Rectal smooth muscle tissue (tissue), 1 donor: ENCODE measurements around the gene NRIP1.

Experiments used
- H3K27ac ChIP-seq: one replicate; pipeline ENCODE4 v1.7.0; 2013; ENCODE audit warnings: low read depth, low read length, inconsistent platforms
- H3K27me3 ChIP-seq: one replicate; pipeline ENCODE4 v1.7.0; 2013; ENCODE audit warnings: low read length; ENCODE audit not compliant: control insufficient read depth, insufficient read depth
- H3K36me3 ChIP-seq: one replicate; pipeline ENCODE4 v1.7.0; 2013; ENCODE audit warnings: low read length; ENCODE audit not compliant: control insufficient read depth, insufficient read depth
- H3K4me1 ChIP-seq: one replicate; pipeline ENCODE4 v1.7.0; 2013; ENCODE audit warnings: low read length; ENCODE audit not compliant: control insufficient read depth, insufficient read depth
- H3K4me3 ChIP-seq: one replicate; pipeline ENCODE4 v1.7.0; 2013; ENCODE audit warnings: low read length
- H3K9ac ChIP-seq: one replicate; pipeline ENCODE4 v1.7.0; 2013; ENCODE audit warnings: low read length

NRIP1 gene

DNA sequence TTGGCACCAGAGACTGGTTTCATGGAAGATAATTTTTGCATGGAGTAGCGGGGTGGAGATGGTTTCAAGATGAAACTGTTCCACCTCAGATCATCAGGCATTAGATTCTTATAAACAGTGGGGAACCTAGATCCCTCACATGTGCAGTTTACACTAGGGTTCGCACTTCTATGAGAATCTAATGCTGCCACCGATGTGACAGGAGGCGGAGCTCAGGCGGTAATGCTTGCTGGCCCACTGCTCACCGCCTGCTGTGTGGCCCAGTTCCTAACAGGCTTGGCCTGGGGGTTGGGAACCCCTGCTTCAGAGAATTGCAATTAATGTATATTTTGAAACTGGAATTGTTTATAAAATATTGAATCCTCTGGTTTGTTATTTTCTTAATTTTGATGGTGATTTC lies 92.1 kb downstream of the NRIP1 start:
- H3K4me3 ChIP-seq, result no peak overlapping the region
- H3K36me3 ChIP-seq, result peaks cover under 1% of the 10 kb centered on the region
- H3K27ac ChIP-seq, result no peak overlapping the region
- no peaks in the 10 kb centered on the region for H3K4me1 ChIP-seq
- no peaks in the 10 kb centered on the region for H3K27me3 ChIP-seq
- no peak overlapping the region for H3K9ac ChIP-seq

DNA sequence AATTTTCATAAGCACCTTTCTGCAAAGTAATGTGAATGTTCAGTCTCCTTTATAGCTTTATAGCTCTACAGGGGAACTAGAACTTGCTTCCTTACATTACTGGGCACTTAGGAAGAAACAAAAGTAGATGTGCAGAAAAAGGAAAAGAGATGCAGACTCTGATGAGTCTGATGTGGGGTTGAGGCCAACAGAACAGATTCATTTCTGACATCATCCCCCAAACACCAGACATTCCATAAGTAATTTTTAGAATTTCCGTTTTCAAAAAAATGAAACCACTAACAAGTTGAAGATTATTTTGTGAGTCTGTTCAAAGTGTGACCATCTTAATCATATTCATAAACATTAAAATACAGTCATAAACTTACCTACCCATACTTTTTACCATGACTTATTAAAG lies 96.0 kb downstream of the NRIP1 start:
- no peaks in the 10 kb centered on the region for H3K4me1 ChIP-seq
- peaks cover 9% of the 10 kb centered on the region for H3K36me3 ChIP-seq
- no peak overlapping the region for H3K9ac ChIP-seq
- H3K4me3 ChIP-seq, result no peak overlapping the region
- no peaks in the 10 kb centered on the region for H3K27me3 ChIP-seq
- no peak overlapping the region for H3K27ac ChIP-seq

GRCh38 chr21:14968029-14968428 lies 96.8 kb downstream of the NRIP1 start:
- Histone ChIP-seq H3K27ac (no peak overlapping the region), H3K27me3 (no peaks in the 10 kb centered on the region), H3K4me3 (no peak overlapping the region), H3K36me3 (peaks cover 9% of the 10 kb centered on the region), H3K9ac (no peak overlapping the region), H3K4me1 (no peaks in the 10 kb centered on the region)

GRCh38 chr21:14964621-14965020 lies 100.2 kb downstream of the NRIP1 start:
- Histone ChIP-seq H3K27me3 (no peaks in the 10 kb centered on the region), H3K9ac (no peak overlapping the region), H3K4me1 (no peaks in the 10 kb centered on the region), H3K4me3 (no peak overlapping the region), H3K27ac (no peak overlapping the region), H3K36me3 (peaks cover 9% of the 10 kb centered on the region)

DNA sequence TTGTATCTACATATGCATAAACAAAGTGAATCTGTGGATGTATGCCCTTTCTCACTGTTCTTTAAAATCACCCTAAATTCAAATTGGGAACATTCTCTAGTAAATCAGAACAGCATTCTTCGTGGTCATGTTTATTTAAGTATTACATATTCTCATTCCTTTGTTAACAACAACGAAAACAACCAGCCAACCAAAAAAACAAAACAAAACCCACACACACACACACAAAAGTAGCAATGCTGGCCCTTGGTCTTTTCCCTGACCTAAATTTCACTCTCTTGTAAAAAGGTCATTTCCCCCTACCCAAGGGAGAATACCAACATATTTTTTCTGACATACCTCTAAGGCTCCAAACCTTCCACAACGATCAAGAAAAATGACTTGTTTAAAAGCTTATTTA lies 102.6 kb downstream of the NRIP1 start:
- Histone ChIP-seq H3K9ac (no peak overlapping the region), H3K4me3 (no peak overlapping the region), H3K4me1 (no peaks in the 10 kb centered on the region), H3K36me3 (peaks cover 5% of the 10 kb centered on the region), H3K27ac (no peak overlapping the region), H3K27me3 (no peaks in the 10 kb centered on the region)

DNA sequence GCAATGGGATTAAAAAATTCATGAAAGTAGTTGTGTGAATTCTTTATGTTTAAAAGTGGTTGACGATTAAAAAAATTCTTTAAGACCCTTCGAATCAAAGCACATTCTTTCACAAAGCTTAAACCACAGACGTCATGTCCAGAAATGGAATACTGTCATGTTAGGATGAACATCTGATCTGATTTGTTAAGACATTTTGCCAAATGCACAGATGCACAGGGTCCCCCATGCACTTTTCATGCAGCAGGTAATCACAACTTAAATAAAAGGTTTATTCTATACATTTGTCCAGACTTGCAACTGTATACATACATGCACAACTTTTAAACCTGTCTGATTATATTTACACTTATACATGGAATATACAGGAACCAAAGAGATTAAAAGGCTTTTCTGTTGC lies 103.3 kb downstream of the NRIP1 start:
- H3K27me3 ChIP-seq, result no peaks in the 10 kb centered on the region
- H3K4me1 ChIP-seq, result no peaks in the 10 kb centered on the region

GRCh38 chr21:14959343-14959742 lies 105.5 kb downstream of the NRIP1 start:
- Histone ChIP-seq H3K4me1 (no peaks in the 10 kb centered on the region), H3K36me3 (no peaks in the 10 kb centered on the region), H3K27me3 (no peaks in the 10 kb centered on the region), H3K27ac (no peak overlapping the region), H3K9ac (no peak overlapping the region), H3K4me3 (no peak overlapping the region)

More for the DNA sequence above, 103.3 kb downstream of the NRIP1 start:
- Histone ChIP-seq H3K36me3 (no peaks in the 10 kb centered on the region), H3K9ac (no peak overlapping the region), H3K27ac (no peak overlapping the region), H3K4me3 (no peak overlapping the region)

DNA sequence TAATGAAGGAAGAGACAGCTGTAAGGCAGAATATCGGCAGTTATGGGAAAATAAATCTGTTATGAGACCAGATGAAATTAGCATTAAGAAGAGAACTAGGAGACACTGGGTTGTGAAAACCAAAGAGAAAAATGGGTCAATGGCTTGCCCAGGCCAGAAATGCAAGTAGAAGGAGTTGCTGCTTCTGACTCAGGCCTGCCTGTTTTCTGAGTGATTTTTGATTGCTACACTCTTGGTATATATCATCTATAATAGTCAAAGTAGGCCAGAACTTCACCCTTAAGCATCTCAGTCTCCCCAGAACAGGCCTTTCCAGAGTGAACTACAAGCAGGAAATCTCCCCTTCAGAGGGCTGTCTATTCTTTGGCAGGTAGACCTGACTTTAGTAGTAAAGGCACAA lies 107.0 kb downstream of the NRIP1 start:
- Histone ChIP-seq H3K36me3 (no peaks in the 10 kb centered on the region), H3K4me3 (no peak overlapping the region), H3K9ac (no peak overlapping the region), H3K4me1 (no peaks in the 10 kb centered on the region), H3K27ac (no peak overlapping the region), H3K27me3 (no peaks in the 10 kb centered on the region)

DNA sequence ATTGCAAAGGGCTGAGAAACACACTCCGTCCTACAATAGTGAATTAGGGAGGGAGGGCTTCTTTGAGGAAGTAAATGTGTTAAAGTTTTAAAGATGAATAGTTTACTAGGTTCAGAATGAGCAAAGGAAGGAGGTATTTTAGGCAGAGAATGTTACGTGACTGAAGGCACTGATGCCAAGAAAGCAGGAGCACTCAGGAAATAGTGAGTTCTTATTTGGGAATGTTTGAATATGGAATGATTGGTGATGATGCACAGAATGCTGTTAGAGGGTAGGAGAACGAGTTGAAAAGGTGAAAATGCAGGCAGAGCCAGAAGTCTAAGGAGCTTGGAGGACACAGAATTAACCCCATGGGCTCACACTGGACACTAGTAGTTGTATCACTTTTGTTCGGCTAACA lies 108.0 kb downstream of the NRIP1 start:
- Histone ChIP-seq H3K4me1 (no peaks in the 10 kb centered on the region), H3K27me3 (no peaks in the 10 kb centered on the region), H3K4me3 (no peak overlapping the region), H3K9ac (no peak overlapping the region), H3K36me3 (no peaks in the 10 kb centered on the region), H3K27ac (no peak overlapping the region)

- Histone ChIP-seq H3K27ac (no peak overlapping the region), H3K9ac (no peak overlapping the region), H3K27me3 (no peaks in the 10 kb centered on the region), H3K4me1 (no peaks in the 10 kb centered on the region), H3K4me3 (no peak overlapping the region), H3K36me3 (no peaks in the 10 kb centered on the region)
These were observed 108.8 kb downstream of the NRIP1 start for GRCh38 chr21:14955936-14956520.

DNA sequence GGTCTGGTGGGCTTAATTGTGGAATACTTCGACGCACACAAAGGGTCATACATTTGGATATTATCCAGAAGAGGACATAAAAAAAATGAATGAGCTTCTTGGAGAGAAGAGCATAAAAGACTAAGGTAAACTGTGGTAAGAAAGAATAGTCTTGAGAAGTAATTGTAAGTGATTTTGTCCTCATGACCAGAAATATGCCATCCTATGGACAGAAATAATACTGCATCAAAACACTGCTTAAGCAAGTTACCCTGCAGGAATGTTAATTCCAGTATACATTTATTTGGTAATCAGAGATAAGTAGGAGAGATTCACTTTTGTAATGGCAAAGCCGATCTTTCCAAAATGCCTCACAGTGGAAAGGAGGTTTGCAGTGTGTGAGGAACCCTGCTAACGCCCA lies 111.9 kb downstream of the NRIP1 start:
- Histone ChIP-seq H3K27ac (no peak overlapping the region), H3K27me3 (no peaks in the 10 kb centered on the region), H3K4me3 (no peak overlapping the region), H3K36me3 (no peaks in the 10 kb centered on the region), H3K9ac (no peak overlapping the region), H3K4me1 (no peaks in the 10 kb centered on the region)

DNA sequence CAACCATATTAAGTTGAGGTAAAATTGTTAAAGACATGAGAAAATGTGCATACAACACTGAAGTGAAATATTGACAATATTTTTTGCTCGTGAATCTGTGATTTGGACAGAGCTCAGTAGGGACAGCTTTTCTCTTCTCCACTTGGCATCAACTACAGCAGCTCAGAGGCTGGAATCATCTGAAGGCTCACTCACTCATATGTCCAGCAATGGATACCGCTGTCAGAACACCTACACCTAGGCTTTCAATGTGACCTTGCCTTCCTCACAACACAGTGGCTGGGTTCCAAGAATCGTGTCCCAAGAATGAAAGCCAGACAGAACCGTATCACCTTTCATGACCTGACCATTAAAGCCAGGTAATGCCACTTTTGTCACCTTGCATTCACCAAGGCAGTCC lies 115.2 kb downstream of the NRIP1 start:
- no peak overlapping the region for H3K4me3 ChIP-seq
- H3K27ac ChIP-seq, result no peak overlapping the region
- H3K27me3 ChIP-seq, result no peaks in the 10 kb centered on the region
- no peaks in the 10 kb centered on the region for H3K36me3 ChIP-seq
- H3K4me1 ChIP-seq, result no peaks in the 10 kb centered on the region
- H3K9ac ChIP-seq, result no peak overlapping the region

- H3K36me3 ChIP-seq, result no peaks in the 10 kb centered on the region
- H3K27me3 ChIP-seq, result no peaks in the 10 kb centered on the region
- no peak overlapping the region for H3K27ac ChIP-seq
- H3K9ac ChIP-seq, result no peak overlapping the region
- H3K4me1 ChIP-seq, result no peaks in the 10 kb centered on the region
- no peak overlapping the region for H3K4me3 ChIP-seq
These were observed 117.1 kb downstream of the NRIP1 start for GRCh38 chr21:14947613-14948160.
